ENCODE measurements around the gene DRD4. TPM values are rescaled to one million over a fixed set of nuclear protein-coding genes. Genes with fewer than 3 reads are reported as not detected.

The DRD4 gene
- total and polyA plus RNA-seq, 4 experiments from 2014 or later, result 0.64 to 1.0 TPM; not detected in 2

DNA sequence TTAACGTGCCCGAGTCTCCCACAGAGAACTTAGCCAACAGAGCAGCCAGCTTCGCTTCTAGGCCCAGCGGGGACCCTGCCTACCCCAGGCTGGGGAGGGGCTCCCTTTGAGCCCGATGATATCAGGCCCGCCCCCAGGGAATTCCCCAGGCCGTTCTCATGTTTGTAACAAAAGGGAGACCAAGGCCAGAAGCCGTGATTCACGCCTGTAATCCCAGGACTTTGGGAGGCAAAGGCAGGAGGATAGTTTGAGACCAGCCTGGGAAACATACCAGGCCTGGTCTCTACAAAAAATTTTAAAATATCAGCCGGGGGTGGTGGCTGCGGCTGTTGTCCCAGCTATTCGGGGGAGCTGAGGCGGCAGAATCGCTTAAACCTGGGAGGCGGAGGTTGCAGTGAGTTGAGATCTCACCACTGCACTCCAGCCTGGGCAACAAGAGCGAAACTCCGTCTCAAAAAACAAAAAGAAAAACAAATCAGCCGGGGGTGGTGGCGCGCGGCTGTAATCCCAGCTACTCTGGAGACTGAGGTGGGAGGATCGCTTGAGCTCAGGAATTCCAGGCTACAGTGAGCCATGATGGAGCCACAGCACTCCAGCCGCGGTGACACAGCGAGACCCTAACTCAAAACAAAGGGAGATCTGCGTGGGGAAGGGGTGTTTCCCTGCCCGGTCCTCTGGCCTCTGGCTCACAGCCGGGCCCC is 1.7 kb downstream of the DRD4 start:
- Mint-ChIP-seq H3K4me1 (peaks cover 0 to 22% (median 1%) of the 10 kb centered on the region in 4 donors), H3K27me3 (peaks cover 11 to 14% of the 10 kb centered on the region in 2 donors), H3K36me3 (no peaks in the 10 kb centered on the region), H3K4me3 (peak overlapping the region in 5 of 8 donors; percentile 9 to 44 (median 33)), H3K9me3 (peaks cover 0 to 2% (median 0%) of the 10 kb centered on the region in 8 donors), H3K27ac (peak overlapping the region in 1 of 7 donors; percentile 15)
- POLR2A ChIA-PET (ENCODE audit: partially characterized antibody), result interaction anchor here (1.1 kb wide), 1 partner anchor 9 kb away, joined by 4 read pairs; no protein-coding TSS in a partner anchor
- DNase-seq, result no peak
- H3K27me3 ChIP-seq (ENCODE audit: insufficient read depth, low read length), result peaks cover 16% of the 10 kb centered on the region
- no peaks in the 10 kb centered on the region for H3K36me3 ChIP-seq (ENCODE audit: insufficient read depth, low read length)
- H3K9me3 ChIP-seq (ENCODE audit: control insufficient read depth in 1 of 2, low read length in 2 of 2), result no peaks in the 10 kb centered on the region
- no peaks in the 10 kb centered on the region for H3K4me1 ChIP-seq (ENCODE audit: insufficient read depth, low read length)
- no peak overlapping the region for H3K4me3 ChIP-seq (ENCODE audit: low read length in 2 of 2)
- intact Hi-C loops (cut with micrococcal nuclease), result no loop called here
- H3K27ac ChIP-seq (ENCODE audit: low read depth, low read length), result no peak overlapping the region
- CTCF ChIA-PET (ENCODE audit: partially characterized antibody), result no interaction called here

DNA sequence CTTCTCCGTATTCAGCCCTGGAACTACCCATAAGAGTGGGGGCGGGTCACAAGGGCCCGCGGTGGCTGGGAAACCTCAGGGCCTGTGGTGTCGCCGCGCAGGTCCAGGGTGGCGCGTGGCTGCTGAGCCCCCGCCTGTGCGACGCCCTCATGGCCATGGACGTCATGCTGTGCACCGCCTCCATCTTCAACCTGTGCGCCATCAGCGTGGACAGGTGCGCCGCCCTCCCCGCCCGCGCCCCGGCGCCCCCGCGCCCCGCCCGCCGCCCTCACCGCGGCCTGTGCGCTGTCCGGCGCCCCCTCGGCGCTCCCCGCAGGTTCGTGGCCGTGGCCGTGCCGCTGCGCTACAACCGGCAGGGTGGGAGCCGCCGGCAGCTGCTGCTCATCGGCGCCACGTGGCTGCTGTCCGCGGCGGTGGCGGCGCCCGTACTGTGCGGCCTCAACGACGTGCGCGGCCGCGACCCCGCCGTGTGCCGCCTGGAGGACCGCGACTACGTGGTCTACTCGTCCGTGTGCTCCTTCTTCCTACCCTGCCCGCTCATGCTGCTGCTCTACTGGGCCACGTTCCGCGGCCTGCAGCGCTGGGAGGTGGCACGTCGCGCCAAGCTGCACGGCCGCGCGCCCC is 2.4 kb downstream of the DRD4 start:
- peaks cover 0 to 1% (median 0%) of the 10 kb centered on the region in 8 donors for H3K9me3 Mint-ChIP-seq
- intact Hi-C loops (cut with micrococcal nuclease), result no loop called here
- DNase-seq, result no peak
- no peaks in the 10 kb centered on the region for H3K36me3 Mint-ChIP-seq
- H3K27ac Mint-ChIP-seq, result no peak overlapping the region
- H3K4me1 Mint-ChIP-seq, result peaks cover 0 to 22% (median 1%) of the 10 kb centered on the region in 4 donors
- Histone ChIP-seq H3K9me3 (ENCODE audit: control insufficient read depth in 1 of 2, low read length in 2 of 2) (no peaks in the 10 kb centered on the region), H3K27ac (ENCODE audit: low read depth, low read length) (no peak overlapping the region), H3K4me3 (ENCODE audit: low read length in 2 of 2) (no peak overlapping the region), H3K36me3 (ENCODE audit: insufficient read depth, low read length) (no peaks in the 10 kb centered on the region), H3K27me3 (ENCODE audit: insufficient read depth, low read length) (peaks cover 16% of the 10 kb centered on the region), H3K4me1 (ENCODE audit: insufficient read depth, low read length) (no peaks in the 10 kb centered on the region)
- CTCF ChIA-PET (ENCODE audit: partially characterized antibody), result no interaction called here
- no peak overlapping the region for H3K4me3 Mint-ChIP-seq
- POLR2A ChIA-PET (ENCODE audit: partially characterized antibody), result interaction anchor here (0.5 to 1.1 kb wide), 2 partner anchors 9 to 23 kb away, joined by 3 to 4 read pairs; no protein-coding TSS in a partner anchor
- H3K27me3 Mint-ChIP-seq, result peaks cover 11 to 14% of the 10 kb centered on the region in 2 donors

DNA sequence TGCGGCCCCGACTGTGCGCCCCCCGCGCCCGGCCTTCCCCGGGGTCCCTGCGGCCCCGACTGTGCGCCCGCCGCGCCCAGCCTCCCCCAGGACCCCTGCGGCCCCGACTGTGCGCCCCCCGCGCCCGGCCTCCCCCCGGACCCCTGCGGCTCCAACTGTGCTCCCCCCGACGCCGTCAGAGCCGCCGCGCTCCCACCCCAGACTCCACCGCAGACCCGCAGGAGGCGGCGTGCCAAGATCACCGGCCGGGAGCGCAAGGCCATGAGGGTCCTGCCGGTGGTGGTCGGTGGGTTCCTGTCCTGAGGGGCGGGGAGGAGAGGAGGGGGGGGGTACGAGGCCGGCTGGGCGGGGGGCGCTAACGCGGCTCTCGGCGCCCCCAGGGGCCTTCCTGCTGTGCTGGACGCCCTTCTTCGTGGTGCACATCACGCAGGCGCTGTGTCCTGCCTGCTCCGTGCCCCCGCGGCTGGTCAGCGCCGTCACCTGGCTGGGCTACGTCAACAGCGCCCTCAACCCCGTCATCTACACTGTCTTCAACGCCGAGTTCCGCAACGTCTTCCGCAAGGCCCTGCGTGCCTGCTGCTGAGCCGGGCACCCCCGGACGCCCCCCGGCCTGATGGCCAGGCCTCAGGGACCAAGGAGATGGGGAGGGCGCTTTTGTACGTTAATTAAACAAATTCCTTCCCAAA is 3.1 kb downstream of the DRD4 start:
- Histone ChIP-seq H3K9me3 (ENCODE audit: control insufficient read depth in 1 of 2, low read length in 2 of 2) (no peaks in the 10 kb centered on the region), H3K36me3 (ENCODE audit: insufficient read depth, low read length) (no peaks in the 10 kb centered on the region), H3K4me1 (ENCODE audit: insufficient read depth, low read length) (no peaks in the 10 kb centered on the region), H3K27me3 (ENCODE audit: insufficient read depth, low read length) (peaks cover 16% of the 10 kb centered on the region), H3K4me3 (ENCODE audit: low read length in 2 of 2) (no peak overlapping the region), H3K27ac (ENCODE audit: low read depth, low read length) (no peak overlapping the region)
- no peak for DNase-seq
- H3K27me3 Mint-ChIP-seq, result peaks cover 9 to 14% of the 10 kb centered on the region in 2 donors
- ChIA-PET CTCF (ENCODE audit: partially characterized antibody) (no interaction called here), POLR2A (ENCODE audit: partially characterized antibody) (no interaction called here)
- peak overlapping the region in 3 of 8 donors; percentile 39 to 59 (median 49) for H3K4me3 Mint-ChIP-seq
- H3K36me3 Mint-ChIP-seq, result peaks cover 0 to under 1% of the 10 kb centered on the region in 2 donors
- no peaks in the 10 kb centered on the region for H3K9me3 Mint-ChIP-seq
- intact Hi-C loops (cut with micrococcal nuclease), result no loop called here
- H3K27ac Mint-ChIP-seq, result peak overlapping the region in 1 of 7 donors; percentile 46
- peaks cover 0 to 22% (median 1%) of the 10 kb centered on the region in 4 donors for H3K4me1 Mint-ChIP-seq

DNA sequence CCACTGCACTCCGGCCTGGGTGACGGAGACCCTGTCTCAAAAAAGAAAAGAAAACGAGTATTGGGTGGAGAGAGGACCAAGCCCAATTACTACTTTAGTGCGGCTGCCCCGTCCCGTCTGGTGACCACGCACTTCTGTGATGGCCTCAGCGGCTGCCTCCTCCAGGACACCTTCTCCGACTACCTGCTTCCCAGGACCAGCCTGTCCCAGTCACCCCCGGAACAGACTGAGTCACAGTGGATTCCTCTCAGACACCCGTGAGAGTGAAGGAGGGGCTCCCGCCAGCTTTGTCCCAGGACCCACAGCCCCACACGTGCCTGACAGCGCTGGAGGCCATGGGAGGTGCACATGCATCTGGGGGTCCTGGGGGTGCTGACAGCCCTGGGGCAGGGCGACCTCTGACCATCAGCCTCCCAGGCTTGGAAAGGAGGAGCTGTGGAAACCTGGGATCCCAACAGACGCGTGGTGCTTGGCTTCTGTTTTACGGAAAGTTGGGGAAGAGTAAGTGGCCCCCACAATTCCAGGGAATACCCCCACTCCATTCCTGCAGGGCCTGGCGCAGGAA is 4.8 kb downstream of the DRD4 start:
- Histone ChIP-seq H3K4me1 (ENCODE audit: insufficient read depth, low read length) (no peaks in the 10 kb centered on the region), H3K36me3 (ENCODE audit: insufficient read depth, low read length) (no peaks in the 10 kb centered on the region), H3K27me3 (ENCODE audit: insufficient read depth, low read length) (peaks cover 12% of the 10 kb centered on the region), H3K9me3 (ENCODE audit: control insufficient read depth in 1 of 2, low read length in 2 of 2) (no peaks in the 10 kb centered on the region), H3K27ac (ENCODE audit: low read depth, low read length) (no peak overlapping the region), H3K4me3 (ENCODE audit: low read length in 2 of 2) (no peak overlapping the region)
- intact Hi-C loops (cut with micrococcal nuclease), result no loop called here
- POLR2A ChIA-PET (ENCODE audit: partially characterized antibody), result no interaction called here
- Mint-ChIP-seq H3K27ac (no peak overlapping the region), H3K4me3 (no peak overlapping the region), H3K27me3 (peaks cover 5 to 7% of the 10 kb centered on the region in 2 donors), H3K36me3 (peaks cover 0 to 3% of the 10 kb centered on the region in 2 donors), H3K4me1 (peaks cover 0 to 18% (median 1%) of the 10 kb centered on the region in 4 donors), H3K9me3 (no peaks in the 10 kb centered on the region)
- no peak for DNase-seq
- CTCF ChIA-PET (ENCODE audit: partially characterized antibody), result interaction anchor here (1.4 kb wide), 1 partner anchor 15 kb away, joined by 3 read pairs; no protein-coding TSS in a partner anchor

DNA sequence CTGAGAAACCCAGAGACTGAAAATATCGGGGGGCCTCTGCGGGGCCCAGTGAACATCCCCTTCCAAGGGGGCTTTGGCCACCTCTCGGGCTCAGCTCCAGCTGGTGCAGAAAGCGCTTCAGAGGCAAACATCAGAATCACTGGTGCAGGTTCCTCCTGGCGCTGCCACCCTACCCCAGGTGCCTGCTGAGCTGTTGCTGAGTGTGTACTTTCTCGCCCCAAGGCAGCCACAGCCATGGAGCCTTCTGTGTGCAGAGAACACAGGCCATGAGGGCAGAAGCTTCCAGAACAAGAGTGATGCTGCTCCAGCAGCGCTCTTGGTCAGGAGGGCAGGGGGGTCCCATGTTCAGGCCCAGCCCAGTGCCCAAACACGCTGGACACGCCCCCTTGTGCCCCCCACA is 6.3 kb downstream of the DRD4 start:
- H3K27me3 ChIP-seq (ENCODE audit: insufficient read depth, low read length), result peaks cover 3% of the 10 kb centered on the region
- no peaks in the 10 kb centered on the region for H3K9me3 ChIP-seq (ENCODE audit: control insufficient read depth in 1 of 2, low read length in 2 of 2)
- ChIA-PET POLR2A (ENCODE audit: partially characterized antibody) (no interaction called here), CTCF (ENCODE audit: partially characterized antibody) (no interaction called here)
- no peaks in the 10 kb centered on the region for H3K4me1 ChIP-seq (ENCODE audit: insufficient read depth, low read length)
- peaks cover 1% of the 10 kb centered on the region for H3K36me3 ChIP-seq (ENCODE audit: insufficient read depth, low read length)
- H3K4me1 Mint-ChIP-seq, result peaks cover 0 to 12% (median 1%) of the 10 kb centered on the region in 4 donors
- no peak overlapping the region for H3K4me3 Mint-ChIP-seq
- no peak for DNase-seq
- intact Hi-C loops (cut with micrococcal nuclease), result no loop called here
- H3K27me3 Mint-ChIP-seq, result peaks cover 4 to 5% of the 10 kb centered on the region in 2 donors
- no peak overlapping the region for H3K27ac ChIP-seq (ENCODE audit: low read depth, low read length)
- H3K4me3 ChIP-seq (ENCODE audit: low read length in 2 of 2), result no peak overlapping the region
- H3K36me3 Mint-ChIP-seq, result peaks cover 0 to 5% of the 10 kb centered on the region in 2 donors
- no peak overlapping the region for H3K27ac Mint-ChIP-seq
- H3K9me3 Mint-ChIP-seq, result no peaks in the 10 kb centered on the region

DNA sequence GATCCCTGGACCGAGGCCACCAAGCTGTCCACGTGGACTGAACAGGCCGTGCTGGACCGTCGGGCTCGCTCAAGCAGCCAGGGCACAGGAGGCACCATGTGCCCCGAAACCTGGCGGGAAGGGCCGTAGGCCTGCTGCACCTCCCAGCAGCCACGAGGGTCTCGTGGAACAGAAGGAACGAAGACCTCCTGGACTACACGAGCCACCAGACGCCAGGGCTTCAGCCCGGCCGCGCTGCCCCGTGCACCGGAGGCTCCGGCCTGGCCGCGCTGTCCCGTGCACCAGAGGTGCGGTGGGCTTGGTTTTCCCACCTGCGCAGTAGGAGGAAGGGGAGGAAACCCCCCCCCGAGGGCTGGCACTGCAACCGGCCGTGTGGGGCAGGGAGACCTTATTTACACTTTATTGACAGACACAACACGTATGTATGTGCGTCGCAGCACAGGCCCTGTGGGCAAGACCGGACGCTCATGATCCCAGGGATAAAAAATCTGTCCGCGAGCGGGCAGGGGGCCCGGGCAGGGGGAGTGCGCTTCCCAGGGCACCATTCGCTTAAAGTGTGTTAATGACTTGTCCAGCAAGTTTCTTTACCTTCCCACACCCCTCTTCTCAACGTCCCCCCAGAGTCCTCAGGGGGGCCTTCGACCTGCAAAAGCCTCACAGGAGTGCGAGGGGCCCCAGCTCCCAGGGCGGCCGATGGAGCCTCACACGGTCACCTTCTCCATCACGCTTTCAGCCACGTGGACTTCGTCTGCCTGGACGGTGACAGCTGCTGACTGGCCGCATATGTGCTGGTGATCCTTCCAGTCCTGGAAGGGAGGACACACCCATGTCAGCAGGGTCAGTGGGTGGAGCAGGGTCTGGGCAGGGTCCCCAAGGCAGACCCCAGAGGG is 7.0 kb downstream of the DRD4 start:
- H3K9me3 Mint-ChIP-seq, result no peaks in the 10 kb centered on the region
- H3K27me3 ChIP-seq (ENCODE audit: insufficient read depth, low read length), result no peaks in the 10 kb centered on the region
- no peaks in the 10 kb centered on the region for H3K4me1 ChIP-seq (ENCODE audit: insufficient read depth, low read length)
- no peak for DNase-seq
- H3K4me1 Mint-ChIP-seq, result peaks cover 0 to 5% (median 1%) of the 10 kb centered on the region in 4 donors
- intact Hi-C loops (cut with micrococcal nuclease), result no loop called here
- CTCF ChIA-PET (ENCODE audit: partially characterized antibody), result no interaction called here
- H3K9me3 ChIP-seq (ENCODE audit: control insufficient read depth in 1 of 2, low read length in 2 of 2), result no peaks in the 10 kb centered on the region
- H3K36me3 ChIP-seq (ENCODE audit: insufficient read depth, low read length), result peaks cover 4% of the 10 kb centered on the region
- H3K4me3 ChIP-seq (ENCODE audit: low read length in 2 of 2), result no peak overlapping the region
- H3K27me3 Mint-ChIP-seq, result peaks cover 0 to 2% of the 10 kb centered on the region in 2 donors
- H3K36me3 Mint-ChIP-seq, result peaks cover 0 to 5% of the 10 kb centered on the region in 2 donors
- peak overlapping the region in 1 of 7 donors; percentile 24 for H3K27ac Mint-ChIP-seq
- H3K4me3 Mint-ChIP-seq, result no peak overlapping the region
- H3K27ac ChIP-seq (ENCODE audit: low read depth, low read length), result no peak overlapping the region
- POLR2A ChIA-PET (ENCODE audit: partially characterized antibody), result no interaction called here
